HT-29 (cell line): ENCODE measurements around the gene RIPPLY1. TPM values are rescaled to one million over a fixed set of nuclear protein-coding genes. Genes with fewer than 3 reads are reported as not detected.

Experiments used
- total RNA-seq: library from RNA; depleted of rRNA; stranded (reverse); fragments of >200 nt; shearing (Covaris generic); gene quantifications from 2 replicates; pipeline ENCODE4 v1.2.3, GENCODE V29; 2014; rRNA removed

RIPPLY1 gene
- total RNA-seq, 1 experiment from 2014 or later, result 0.28 TPM

Other genes starting within 250 kb of the RIPPLY1 start
- 61.5 and 69.0 TPM in 2 replicates for gene RNF128, start 176.6 kb downstream of the RIPPLY1 start, total RNA-seq
- gene TBC1D8B, start 100.7 kb downstream of the RIPPLY1 start, total RNA-seq, result 1.5 and 2.5 TPM in 2 replicates
- gene CLDN2, start 17.1 kb upstream of the RIPPLY1 start, total RNA-seq, result 55.7 and 55.9 TPM in 2 replicates
- gene MORC4, start 96.9 kb upstream of the RIPPLY1 start, total RNA-seq, result 21.8 and 24.9 TPM in 2 replicates
- 11.1 and 13.9 TPM in 2 replicates for gene RBM41, start 215.5 kb upstream of the RIPPLY1 start, total RNA-seq